Skeletal muscle tissue (tissue), 4 donors: ENCODE data around the gene CAPN2. TPM values are rescaled to one million over a fixed set of nuclear protein-coding genes. Genes with fewer than 3 reads are reported as not detected.
A peak's percentile ranks its signal among the peaks of the same experiment; 100 is the strongest.

Source experiments
- H3K27ac ChIP-seq: one replicate; pipeline ENCODE4 v1.7.0; 2013; ENCODE audit warnings: mild to moderate bottlenecking, low read depth, low read length, inconsistent platforms
- H3K27me3 ChIP-seq, 3 donors: one replicate each; pipeline ENCODE4 v1.7.0; 2013; ENCODE audit warnings: low read length in 3 of 3; ENCODE audit not compliant: control insufficient read depth in 3 of 3, insufficient read depth in 3 of 3
- H3K36me3 ChIP-seq, 3 donors: one replicate each; pipeline ENCODE4 v1.7.0; 2013; ENCODE audit warnings: low read length in 3 of 3; ENCODE audit not compliant: control insufficient read depth in 3 of 3, insufficient read depth in 3 of 3
- H3K4me1 ChIP-seq, 3 donors: one replicate each; pipeline ENCODE4 v1.7.0; 2013; ENCODE audit warnings: low read length in 3 of 3, mild to moderate bottlenecking in 3 of 3; ENCODE audit not compliant: control insufficient read depth in 3 of 3, insufficient read depth in 3 of 3
- H3K4me3 ChIP-seq, 3 donors: one replicate each; pipeline ENCODE4 v1.7.0; 2013; ENCODE audit warnings: low read length in 3 of 3
- H3K9ac ChIP-seq, 3 donors: one replicate each; pipeline ENCODE4 v1.7.0; 2013; ENCODE audit warnings: low read length in 3 of 3, mild to moderate bottlenecking in 3 of 3, moderate library complexity in 2 of 3, low read depth in 1 of 3
- H3K9me3 ChIP-seq, 3 donors: one replicate each; pipeline ENCODE4 v1.7.0; 2013; ENCODE audit warnings: low read length in 3 of 3; ENCODE audit not compliant: control insufficient read depth in 3 of 3
- total RNA-seq: library from RNA; depleted of rRNA; stranded (reverse); fragments of >200 nt; gene quantifications from one replicate; pipeline ENCODE4 v1.2.3, GENCODE V29; 2014
- donor health status: Osteomylitis.

Gene CAPN2
- total RNA-seq, 1 donor from 2014 or later, result 78.8 TPM

DNA sequence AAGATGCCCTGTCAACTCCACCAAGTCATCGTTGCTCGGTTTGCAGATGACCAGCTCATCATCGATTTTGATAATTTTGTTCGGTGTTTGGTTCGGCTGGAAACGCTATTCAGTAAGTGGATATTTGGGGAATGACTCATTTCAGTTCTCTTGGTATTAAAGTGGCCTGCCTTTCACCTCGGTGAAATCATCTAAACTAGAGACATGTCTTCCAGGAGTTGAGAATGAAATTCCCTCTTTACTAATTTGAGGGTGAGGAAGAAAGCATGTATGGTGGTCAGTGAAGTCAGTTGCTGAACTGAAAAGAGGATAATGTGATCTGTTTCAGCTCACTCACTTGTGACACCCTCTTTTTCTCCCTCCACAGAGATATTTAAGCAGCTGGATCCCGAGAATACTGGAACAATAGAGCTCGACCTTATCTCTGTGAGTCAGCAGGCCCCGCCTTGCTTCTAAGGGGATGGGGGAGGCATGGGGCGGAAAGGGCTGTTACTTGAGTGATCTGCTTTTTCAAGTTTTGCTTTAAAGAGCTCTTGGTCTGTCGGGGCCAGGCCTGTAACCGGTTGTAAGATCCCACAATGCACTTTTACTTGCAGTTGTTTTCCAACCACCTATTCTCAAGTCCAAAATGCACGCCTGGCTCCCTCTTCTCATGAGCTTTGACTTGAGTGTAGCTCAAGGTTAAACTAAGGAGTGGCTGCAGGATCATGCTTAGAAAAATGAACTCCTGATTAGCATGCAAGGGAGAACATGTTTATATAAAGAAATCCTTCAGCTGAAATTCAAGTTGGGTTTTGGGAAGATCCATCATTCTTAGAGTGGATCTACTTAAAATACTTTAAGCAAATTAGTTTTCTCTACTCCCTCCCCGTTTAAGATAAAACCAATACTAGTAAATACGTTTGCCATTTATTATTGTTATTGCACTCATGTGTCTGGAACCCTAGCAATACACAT lies 59.8 kb downstream of the CAPN2 start:
- H3K27ac ChIP-seq, result peak overlapping the region; percentile 62
- H3K27me3 ChIP-seq, result no peaks in the 10 kb centered on the region
- H3K9me3 ChIP-seq, result no peaks in the 10 kb centered on the region
- peak overlapping the region in 1 of 3 donors; percentile 34 for H3K9ac ChIP-seq
- peaks cover 12 to 18% (median 17%) of the 10 kb centered on the region in 3 donors for H3K4me1 ChIP-seq
- no peak overlapping the region for H3K4me3 ChIP-seq
- peaks cover 49 to 67% (median 54%) of the 10 kb centered on the region in 3 donors for H3K36me3 ChIP-seq

GRCh38 chr1:223772771-223773160 lies 60.4 kb downstream of the CAPN2 start:
- Histone ChIP-seq H3K4me1 (peaks cover 12 to 18% (median 17%) of the 10 kb centered on the region in 3 donors), H3K27ac (peak overlapping the region; percentile 62)

GRCh38 chr1:223774134-223774814 lies 61.9 kb downstream of the CAPN2 start:
- H3K4me3 ChIP-seq, result no peak overlapping the region
- H3K9me3 ChIP-seq, result no peaks in the 10 kb centered on the region
- peaks cover 61 to 78% (median 64%) of the 10 kb centered on the region in 3 donors for H3K36me3 ChIP-seq
- no peak overlapping the region for H3K27ac ChIP-seq
- H3K27me3 ChIP-seq, result no peaks in the 10 kb centered on the region
- no peak overlapping the region for H3K9ac ChIP-seq
- H3K4me1 ChIP-seq, result peaks cover 12 to 18% (median 17%) of the 10 kb centered on the region in 3 donors

More at GRCh38 chr1:223772771-223773160, 60.4 kb downstream of the CAPN2 start:
- H3K27me3 ChIP-seq, result no peaks in the 10 kb centered on the region
- no peaks in the 10 kb centered on the region for H3K9me3 ChIP-seq
- H3K9ac ChIP-seq, result no peak overlapping the region
- H3K36me3 ChIP-seq, result peaks cover 53 to 70% (median 60%) of the 10 kb centered on the region in 3 donors
- no peak overlapping the region for H3K4me3 ChIP-seq

DNA sequence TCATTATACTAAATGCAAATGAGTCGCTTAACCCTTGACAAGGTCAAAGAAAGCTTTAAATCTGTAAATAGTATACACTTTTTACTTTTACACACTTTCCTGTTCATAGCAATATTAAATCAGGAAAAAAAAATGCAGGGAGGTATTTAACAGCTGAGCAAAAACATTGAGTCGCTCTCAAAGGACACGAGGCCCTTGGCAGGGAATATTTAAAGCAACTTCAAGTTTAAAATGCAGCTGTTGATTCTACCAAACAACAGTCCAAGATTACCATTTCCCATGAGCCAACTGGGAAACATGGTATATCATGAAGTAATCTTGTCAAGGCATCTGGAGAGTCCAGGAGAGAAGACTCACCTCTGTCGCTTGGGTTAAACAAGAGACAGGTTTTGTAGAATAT lies 62.7 kb downstream of the CAPN2 start:
- Histone ChIP-seq H3K9ac (no peak overlapping the region), H3K27me3 (no peaks in the 10 kb centered on the region), H3K9me3 (no peaks in the 10 kb centered on the region), H3K4me3 (no peak overlapping the region), H3K36me3 (peaks cover 58 to 71% (median 62%) of the 10 kb centered on the region in 3 donors), H3K27ac (no peak overlapping the region), H3K4me1 (peaks cover 12 to 18% (median 17%) of the 10 kb centered on the region in 3 donors)

- H3K36me3 ChIP-seq, result peaks cover 55 to 69% (median 56%) of the 10 kb centered on the region in 3 donors
- H3K4me1 ChIP-seq, result peaks cover 11 to 16% (median 14%) of the 10 kb centered on the region in 3 donors
- H3K9me3 ChIP-seq, result no peaks in the 10 kb centered on the region
- H3K27ac ChIP-seq, result no peak overlapping the region
- H3K4me3 ChIP-seq, result no peak overlapping the region
- no peaks in the 10 kb centered on the region for H3K27me3 ChIP-seq
- no peak overlapping the region for H3K9ac ChIP-seq
Observed at GRCh38 chr1:223775711-223776074, 63.4 kb downstream of the CAPN2 start.

DNA sequence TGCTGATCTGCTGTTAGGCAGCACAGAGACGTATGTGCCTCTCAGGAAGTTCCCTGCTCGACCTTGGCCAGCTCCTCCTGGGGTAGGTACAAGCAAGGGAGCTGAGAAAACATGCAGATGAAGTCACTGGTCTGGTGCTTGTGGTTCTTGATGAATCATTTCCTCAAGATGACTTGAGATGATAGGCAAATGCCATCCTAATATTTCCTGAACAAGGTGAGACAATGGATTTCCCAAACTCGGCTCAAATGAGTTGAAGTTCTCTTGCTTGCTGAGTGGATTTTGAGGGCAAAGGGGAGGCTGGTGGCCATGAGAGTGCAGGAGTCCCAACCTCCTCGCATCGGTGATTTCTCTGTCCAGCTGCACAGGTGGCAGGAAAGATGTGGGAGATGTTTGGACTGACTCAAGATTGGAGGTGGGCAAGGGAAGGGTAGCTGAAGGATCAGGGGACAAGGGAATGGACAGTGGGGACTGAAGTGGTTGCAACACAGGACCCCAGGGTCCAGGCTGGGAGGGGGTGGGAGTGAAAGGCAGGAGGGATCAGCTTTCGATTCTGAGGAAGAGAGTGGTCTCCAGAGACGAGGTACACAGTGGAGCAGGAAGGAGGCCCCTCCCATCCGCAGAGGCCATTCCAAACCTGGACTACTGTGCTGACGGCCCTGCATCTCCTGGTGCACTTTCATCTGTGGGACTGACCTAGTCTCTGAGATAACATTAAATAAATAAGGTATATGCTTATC lies 63.9 kb downstream of the CAPN2 start:
- no peaks in the 10 kb centered on the region for H3K9me3 ChIP-seq
- no peak overlapping the region for H3K4me3 ChIP-seq
- peaks cover 5 to 12% (median 8%) of the 10 kb centered on the region in 3 donors for H3K4me1 ChIP-seq
- no peak overlapping the region for H3K27ac ChIP-seq
- no peak overlapping the region for H3K9ac ChIP-seq
- peaks cover 50 to 64% (median 50%) of the 10 kb centered on the region in 3 donors for H3K36me3 ChIP-seq
- H3K27me3 ChIP-seq, result no peaks in the 10 kb centered on the region

- peaks cover 0 to 7% (median 1%) of the 10 kb centered on the region in 3 donors for H3K4me1 ChIP-seq
- no peaks in the 10 kb centered on the region for H3K9me3 ChIP-seq
- H3K27ac ChIP-seq, result no peak overlapping the region
- H3K4me3 ChIP-seq, result no peak overlapping the region
- H3K36me3 ChIP-seq, result peaks cover 43 to 57% (median 46%) of the 10 kb centered on the region in 3 donors
- H3K27me3 ChIP-seq, result no peaks in the 10 kb centered on the region
- no peak overlapping the region for H3K9ac ChIP-seq
Observed at GRCh38 chr1:223776826-223777454, 64.6 kb downstream of the CAPN2 start.

- no peak overlapping the region for H3K9ac ChIP-seq
- no peak overlapping the region for H3K4me3 ChIP-seq
- H3K36me3 ChIP-seq, result peaks cover 30 to 44% (median 37%) of the 10 kb centered on the region in 3 donors
- H3K27ac ChIP-seq, result no peak overlapping the region
- H3K9me3 ChIP-seq, result no peaks in the 10 kb centered on the region
- no peaks in the 10 kb centered on the region for H3K4me1 ChIP-seq
- H3K27me3 ChIP-seq, result no peaks in the 10 kb centered on the region
Observed at GRCh38 chr1:223780318-223780717, 68.0 kb downstream of the CAPN2 start.

DNA sequence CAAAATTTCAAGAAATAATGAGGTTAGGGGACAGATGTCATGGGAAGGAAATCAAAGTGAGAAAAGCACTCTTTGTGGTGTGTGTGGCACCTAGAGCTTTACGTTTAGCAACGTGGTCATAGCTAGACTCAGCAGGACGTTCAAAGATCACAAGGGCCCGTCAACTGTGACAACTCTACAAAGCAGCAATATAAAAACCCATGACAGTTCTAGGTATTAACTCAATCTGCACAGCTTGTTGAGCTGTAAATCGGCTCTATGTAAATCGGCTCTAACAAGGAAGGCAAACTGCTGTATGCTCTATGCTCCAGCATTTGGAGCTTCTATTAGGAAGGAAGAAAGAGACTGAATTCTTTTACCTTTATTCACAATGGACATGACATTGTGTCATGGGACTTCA lies 68.6 kb downstream of the CAPN2 start:
- Histone ChIP-seq H3K27me3 (no peaks in the 10 kb centered on the region), H3K36me3 (peaks cover 31 to 40% (median 32%) of the 10 kb centered on the region in 3 donors)

More for the DNA sequence above, 68.6 kb downstream of the CAPN2 start:
- no peaks in the 10 kb centered on the region for H3K9me3 ChIP-seq
- H3K9ac ChIP-seq, result no peak overlapping the region
- H3K27ac ChIP-seq, result no peak overlapping the region
- no peaks in the 10 kb centered on the region for H3K4me1 ChIP-seq
- H3K4me3 ChIP-seq, result no peak overlapping the region
